Heart left ventricle (tissue), 16 donors: Measurements from ENCODE around the gene KLF12. TPM values are rescaled to one million over a fixed set of nuclear protein-coding genes. Genes with fewer than 3 reads are reported as not detected.

Source experiments
- ATAC-seq, 4 donors: fragments of 200-7000 bp; cut with Tn5 transposase; one replicate each; pipeline ENCODE4 v1.9.1; 2020 to 2022; ENCODE audit warnings: moderate library complexity in 4 of 4, mild to moderate bottlenecking in 3 of 4, moderate number of reproducible peaks in 1 of 4
- DNase-seq, 5 donors: peaks; one replicate each; pipeline ENCODE4 v3.0.0-alpha.2; 2020
- H3K27ac ChIP-seq, 12 donors: fragments of 200-600 bp; sonication (generic) in 4 of 12; one replicate each; pipeline versions ENCODE4 v1.5.0 to v1.8.0; 2016 to 2022; ENCODE audit warnings: mild to moderate bottlenecking in 2 of 12
- H3K27me3 ChIP-seq, 9 donors: fragments of 200-600 bp; sonication (generic) in 2 of 9; one replicate each; pipeline versions ENCODE4 v1.5.1 to v1.8.0; 2016 to 2022; ENCODE audit warnings: mild to moderate bottlenecking in 3 of 9
- H3K36me3 ChIP-seq, 9 donors: fragments of 200-600 bp; sonication (generic) in 2 of 9; one replicate each; pipeline versions ENCODE4 v1.5.0 to v1.8.0; 2018 to 2022; ENCODE audit warnings: mild to moderate bottlenecking in 2 of 9
- H3K4me1 ChIP-seq, 12 donors: fragments of 200-600 bp; sonication (generic) in 4 of 12; one replicate each; pipeline versions ENCODE4 v1.5.0 to v1.8.0; 2016 to 2022; ENCODE audit warnings: mild to moderate bottlenecking in 3 of 12
- H3K4me3 ChIP-seq, 12 donors: fragments of 200-600 bp; sonication (generic) in 4 of 12; one replicate each; pipeline versions ENCODE4 v1.5.0 to v1.8.0; 2017 to 2022; ENCODE audit warnings: mild to moderate bottlenecking in 9 of 12, moderate library complexity in 4 of 12
- H3K9me3 ChIP-seq, 12 donors: fragments of 200-600 bp; sonication (generic) in 4 of 12; one replicate each; pipeline versions ENCODE4 v1.5.0 to v1.8.0; 2016 to 2022; ENCODE audit warnings: mild to moderate bottlenecking in 1 of 12
- POLR2A ChIP-seq, 2 donors: fragments of 450-650 bp; IDR thresholded peaks; one replicate each; pipeline ENCODE4 v1.6.1; 2017; ENCODE audit warnings: antibody characterized with exemption in 2 of 2, mild to moderate bottlenecking in 2 of 2, moderate library complexity in 2 of 2
- WGBS, 4 donors: extraction: QIAGEN DNeasy Blood & Tissue Kit in 2 of 4; methylation state at CpG; one replicate each; pipeline versions ENCODE4 v1.1.5 to v1.1.7; 2013 to 2018; 5-methylcytosine and 5-hydroxymethylcytosine counted together
- intact Hi-C, 10 donors: fragments of 100-400 bp; cut with DNase I; formaldehyde crosslinking; loops; one replicate each; pipeline versions ENCODE4 v1.11.1 to v1.14.2; 2022
- polyA plus RNA-seq, 2 donors: library from polyadenylated mRNA; stranded (reverse); fragments of 200-250 nt; gene quantifications; one replicate each; pipeline ENCODE4 v1.2.3, GENCODE V29; 2013
- total RNA-seq, 9 donors: library from RNA; depleted of rRNA in 2 of 9; stranded (reverse); fragments of >200 nt in 2 of 9; fragmentation: NEBNext Ultra II Directional in 3 of 9; extraction: Animal tissue kit (Norgen Biotek cat#: 25700) in 3 of 9; gene quantifications; one replicate each; pipeline versions ENCODE4 v1.1.0 to v1.2.4, GENCODE V29; 2016 to 2023
- TF ChIP-seq, protein P1 (sequence below), 12 donors: fragments of 200-600 bp; sonication (generic) in 4 of 12; IDR thresholded peaks; one replicate each; pipeline versions ENCODE4 v1.5.0 to v1.8.0; 2018 to 2022; ENCODE audit warnings: antibody characterized with exemption in 12 of 12, mild to moderate bottlenecking in 5 of 12
- donor health status: ischemic (EF 13 %, LVEDD 7.1; RV severe dilation, severe dysfunction).
- donor health status: healthy with polysubstance abuse.
- donor health status: DM: no; HTN: yes; CAD: no.
- donor health status: DM: no; HTN: no; CAD: no.
- donor health status: ischemic (EF 25% LVEDD 6.9; RV normal size, moderate dysfunction).
- donor health status: ischemic (EF 25% LVEDD 5.7; RV mildly dilated, moderate dysfunction).
- donor health status: healthy.
- donor health status: DM: yes; HTN: yes; CAD: no.
- donor health status: ischemic (EF 35%, LVEDD 5.7; RV mildly dilated, moderate dysfunction).
- donor health status: nonischemic (EF 11% LVEDD 7.7; RV severe dilation, severe dysfunction).
- donor health status: DM: yes; HTN: yes; CAD: no.
- donor health status: PGD.
- donor health status: ischemic (EF 29% LVEDD 5.4; RV normal size, mild dysfunction).
- donor health status: nonischemic (EF 23%, LVEDD 6.1; RV moderate dilation, normal function).

KLF12 gene
- total and polyA plus RNA-seq, 11 donors: 2.3 to 23.7 (median 16.5) TPM

DNA sequence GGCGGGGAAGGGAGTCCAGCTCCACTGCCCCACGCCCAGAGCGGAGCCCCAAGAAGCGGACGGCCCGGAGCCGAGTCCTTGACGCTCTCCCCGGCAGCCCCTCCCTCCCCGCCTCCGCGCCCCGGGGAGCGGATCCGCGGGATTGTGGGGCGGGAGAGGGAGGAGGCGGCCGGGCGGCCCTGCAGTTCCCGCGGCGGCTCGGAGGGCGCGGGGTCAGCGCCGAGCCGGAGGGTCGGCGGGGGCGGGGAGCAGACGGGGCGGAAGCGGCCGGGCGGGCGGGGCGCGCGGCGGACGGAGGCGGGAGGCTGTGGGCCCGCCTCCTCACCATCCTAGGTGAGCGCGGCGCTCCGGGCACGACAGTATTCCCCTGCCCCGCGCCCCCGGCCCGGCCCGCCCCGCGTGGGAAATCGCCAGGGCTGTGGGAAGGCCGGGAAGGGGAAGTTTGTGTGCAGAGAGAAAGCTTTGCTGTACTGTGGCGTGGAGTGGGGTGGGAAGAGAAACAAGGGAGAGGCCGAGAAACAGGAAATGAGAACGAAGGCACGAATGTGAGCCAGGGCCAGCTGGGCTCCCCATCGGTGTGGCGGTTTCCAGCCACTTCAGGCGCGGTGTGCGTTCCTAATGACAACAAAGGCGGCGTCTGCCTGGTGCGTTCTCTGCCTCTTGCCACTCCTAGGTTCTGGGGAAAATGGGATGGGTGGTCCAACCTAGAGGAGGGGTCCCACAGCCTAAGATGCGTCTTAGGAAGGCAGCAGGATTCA, 1.3 kb upstream of the KLF12 start:
- intact Hi-C loops: loop anchor here in 8 of 10 donors (2.0 to 10.0 kb wide), 13 partner anchors 73 to 1059 kb away; no protein-coding TSS in a partner anchor
- TF ChIP-seq POLR2A (IDR thresholded peaks at IDR 0.05): no peak
- TF ChIP-seq, protein P1, sequence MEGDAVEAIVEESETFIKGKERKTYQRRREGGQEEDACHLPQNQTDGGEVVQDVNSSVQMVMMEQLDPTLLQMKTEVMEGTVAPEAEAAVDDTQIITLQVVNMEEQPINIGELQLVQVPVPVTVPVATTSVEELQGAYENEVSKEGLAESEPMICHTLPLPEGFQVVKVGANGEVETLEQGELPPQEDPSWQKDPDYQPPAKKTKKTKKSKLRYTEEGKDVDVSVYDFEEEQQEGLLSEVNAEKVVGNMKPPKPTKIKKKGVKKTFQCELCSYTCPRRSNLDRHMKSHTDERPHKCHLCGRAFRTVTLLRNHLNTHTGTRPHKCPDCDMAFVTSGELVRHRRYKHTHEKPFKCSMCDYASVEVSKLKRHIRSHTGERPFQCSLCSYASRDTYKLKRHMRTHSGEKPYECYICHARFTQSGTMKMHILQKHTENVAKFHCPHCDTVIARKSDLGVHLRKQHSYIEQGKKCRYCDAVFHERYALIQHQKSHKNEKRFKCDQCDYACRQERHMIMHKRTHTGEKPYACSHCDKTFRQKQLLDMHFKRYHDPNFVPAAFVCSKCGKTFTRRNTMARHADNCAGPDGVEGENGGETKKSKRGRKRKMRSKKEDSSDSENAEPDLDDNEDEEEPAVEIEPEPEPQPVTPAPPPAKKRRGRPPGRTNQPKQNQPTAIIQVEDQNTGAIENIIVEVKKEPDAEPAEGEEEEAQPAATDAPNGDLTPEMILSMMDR (IDR thresholded peaks at IDR 0.05): no peak
- Histone ChIP-seq H3K27me3 (peaks cover 0 to 4% (median 0%) of the 10 kb centered on the region in 9 donors), H3K27ac (peak overlapping the region; percentile 92 to 99 (median 98)), H3K36me3 (no peaks in the 10 kb centered on the region), H3K4me1 (peaks cover 0 to 25% (median 19%) of the 10 kb centered on the region in 12 donors), H3K4me3 (peak overlapping the region; percentile 69 to 97 (median 89)), H3K9me3 (no peaks in the 10 kb centered on the region)
- 0 to 1% (median 1%) methylated on average over 24 to 72 of the region's 72 CpGs for WGBS, 4 donors
- peak; percentile 78 to 87 (median 86) for DNase-seq
- ATAC-seq: peak; percentile 3 to 69 (median 52)

- no peak for TF ChIP-seq POLR2A (IDR thresholded peaks at IDR 0.05)
- TF ChIP-seq, protein P1 (IDR thresholded peaks at IDR 0.05): no peak
- peaks cover 0 to 4% (median 0%) of the 10 kb centered on the region in 9 donors for H3K27me3 ChIP-seq
- H3K27ac ChIP-seq: peak overlapping the region; percentile 92 to 99 (median 98)
- DNase-seq (peak; percentile 66 to 81 (median 66)), ATAC-seq (peak in 2 of 4 donors; percentile 62 to 66)
- H3K4me1 ChIP-seq: peaks cover 0 to 32% (median 25%) of the 10 kb centered on the region in 12 donors
- WGBS, 4 donors: 0 to 1% (median 1%) methylated on average over 14 to 63 of the region's 63 CpGs
- no peaks in the 10 kb centered on the region for H3K9me3 ChIP-seq
- intact Hi-C loops: loop anchor here (1.0 to 10.0 kb wide), 22 partner anchors 58 to 1082 kb away; no protein-coding TSS in a partner anchor
- peak overlapping the region; percentile 69 to 97 (median 89) for H3K4me3 ChIP-seq
- no peaks in the 10 kb centered on the region for H3K36me3 ChIP-seq
These were observed 647 bp upstream of the KLF12 start for GRCh38 chr13:74134777-74135325.

GRCh38 chr13:74133657-74134201, 475 bp downstream of the KLF12 start:
- Histone ChIP-seq H3K4me3 (peak overlapping the region; percentile 69 to 97 (median 89)), H3K9me3 (no peaks in the 10 kb centered on the region), H3K27ac (peak overlapping the region; percentile 92 to 99 (median 98)), H3K27me3 (peaks cover 0 to 4% (median 0%) of the 10 kb centered on the region in 9 donors), H3K36me3 (no peaks in the 10 kb centered on the region), H3K4me1 (peaks cover 3 to 43% (median 36%) of the 10 kb centered on the region in 12 donors)
- peak in 1 of 2 donors; percentile 25 for TF ChIP-seq POLR2A (IDR thresholded peaks at IDR 0.05)
- TF ChIP-seq, protein P1 (IDR thresholded peaks at IDR 0.05): no peak
- intact Hi-C loops: loop anchor here (1.0 to 10.0 kb wide), 23 partner anchors 56 to 1084 kb away; no protein-coding TSS in a partner anchor
- DNase-seq (peak; percentile 89 to 92 (median 89)), ATAC-seq (peak; percentile 64 to 78 (median 74))
- WGBS, 4 donors: 0% methylated on average over 18 to 35 of the region's 35 CpGs
